GM21515 (cell line): ENCODE data around the gene MUC12.
"Not testable (repeated sequence)": the region's sequence is repeated elsewhere in the genome, so short reads cannot be mapped to it uniquely, and the experiment has no call there.

ENCODE experiments used
- ATAC-seq: cut with Tn5 transposase; IDR thresholded peaks from one replicate; pipeline ENCODE4 v1.9.1; 2021; ENCODE audit not compliant: unreplicated experiment

MUC12 gene

GRCh38 chr7:100985033-100985797, 15.8 kb downstream of the MUC12 start:
- not testable (repeated sequence) for ATAC-seq

GRCh38 chr7:100991631-100992030, 22.3 kb downstream of the MUC12 start:
- ATAC-seq = no peak

- ATAC-seq = not testable (repeated sequence)
Measured at GRCh38 chr7:100992280-100992679, 22.9 kb downstream of the MUC12 start.

GRCh38 chr7:100994671-100995070, 25.3 kb downstream of the MUC12 start:
- not testable (repeated sequence) for ATAC-seq

GRCh38 chr7:100998530-100998929, 29.2 kb downstream of the MUC12 start:
- ATAC-seq = not testable (repeated sequence)

- not testable (repeated sequence) for ATAC-seq
Measured at GRCh38 chr7:100999334-100999733, 30.0 kb downstream of the MUC12 start.

GRCh38 chr7:101000025-101000424, 30.7 kb downstream of the MUC12 start:
- not testable (repeated sequence) for ATAC-seq

GRCh38 chr7:101002333-101002732, 33.0 kb downstream of the MUC12 start:
- ATAC-seq = not testable (repeated sequence)

- not testable (repeated sequence) for ATAC-seq
Measured at GRCh38 chr7:101007361-101007760, 38.0 kb downstream of the MUC12 start.

- no peak for ATAC-seq
Measured at GRCh38 chr7:101009629-101010028, 40.3 kb downstream of the MUC12 start.

- ATAC-seq = no peak
Measured at GRCh38 chr7:101012931-101013330, 43.6 kb downstream of the MUC12 start.

GRCh38 chr7:101015626-101016025, 46.3 kb downstream of the MUC12 start:
- no peak for ATAC-seq

GRCh38 chr7:101017064-101017777, 47.9 kb downstream of the MUC12 start:
- peak; percentile 78 for ATAC-seq

GRCh38 chr7:101018271-101019167, 49.2 kb downstream of the MUC12 start:
- no peak for ATAC-seq

GRCh38 chr7:101020444-101020843, 51.1 kb downstream of the MUC12 start:
- no peak for ATAC-seq

- ATAC-seq = no peak
Measured at GRCh38 chr7:101021703-101022102, 52.3 kb downstream of the MUC12 start.

- ATAC-seq = no peak
Measured at GRCh38 chr7:101023839-101024238, 54.5 kb downstream of the MUC12 start.

GRCh38 chr7:101031082-101031481, 61.7 kb downstream of the MUC12 start:
- no peak for ATAC-seq

- no peak for ATAC-seq
Measured at GRCh38 chr7:101035941-101036340, 66.6 kb downstream of the MUC12 start.

GRCh38 chr7:101041283-101041682, 71.9 kb downstream of the MUC12 start:
- not testable (repeated sequence) for ATAC-seq

- ATAC-seq = no peak
Measured at GRCh38 chr7:101058355-101058754, 89.0 kb downstream of the MUC12 start.
